Neural progenitor cell (in vitro differentiated cells): Measurements from ENCODE around the gene MAGI1. TPM values are rescaled to one million over a fixed set of nuclear protein-coding genes. Genes with fewer than 3 reads are reported as not detected.

Source experiments
- DNase-seq: peaks from one replicate; pipeline ENCODE4 v3.0.0-alpha.2; 2016; ENCODE audit warnings: low spot score
- H2AFZ ChIP-seq: fragments of 200-600 bp; sonication (generic); replicated peaks from 2 replicates; pipeline ENCODE4 v1.6.1; 2016; ENCODE audit warnings: antibody characterized with exemption
- H3F3A ChIP-seq: fragments of 200-600 bp; sonication (generic); 2 replicates; pipeline ENCODE4 v1.6.1; 2016; ENCODE audit warnings: antibody characterized with exemption, low read depth
- H3K27ac ChIP-seq: fragments of 200-600 bp; sonication (generic); 2 replicates; pipeline ENCODE4 v1.5.1; 2016; ENCODE audit warnings: mild to moderate bottlenecking
- H3K27me3 ChIP-seq: fragments of 200-600 bp; sonication (generic); 2 replicates; pipeline ENCODE4 v1.6.1; 2016; ENCODE audit warnings: mild to moderate bottlenecking, moderate library complexity
- H3K36me3 ChIP-seq: fragments of 200-600 bp; sonication (generic); 2 replicates; pipeline ENCODE4 v1.5.1; 2016
- H3K4me1 ChIP-seq: fragments of 200-600 bp; sonication (generic); 2 replicates; pipeline ENCODE4 v1.6.1; 2016; ENCODE audit warnings: mixed run types
- H3K4me2 ChIP-seq: fragments of 200-600 bp; sonication (generic); 2 replicates; pipeline ENCODE4 v1.6.1; 2016
- H3K4me3 ChIP-seq: fragments of 200-600 bp; sonication (generic); 2 replicates; pipeline ENCODE4 v1.5.1; 2016
- H3K79me2 ChIP-seq: fragments of 200-600 bp; sonication (generic); 2 replicates; pipeline ENCODE4 v1.6.1; 2016; ENCODE audit warnings: low read depth
- H3K9ac ChIP-seq: fragments of 200-600 bp; sonication (generic); 2 replicates; pipeline ENCODE4 v1.6.1; 2016
- H3K9me3 ChIP-seq: fragments of 200-600 bp; sonication (generic); 2 replicates; pipeline ENCODE4 v1.5.1; 2016; ENCODE audit warnings: low read depth
- H4K20me1 ChIP-seq: fragments of 200-600 bp; sonication (generic); 2 replicates; pipeline ENCODE4 v1.6.1; 2016; ENCODE audit warnings: low read depth
- H3K27ac Mint-ChIP-seq: 3 replicates; pipeline ENCODE4 v1.8.0; 2021; ENCODE audit warnings: mixed read lengths
- H3K27me3 Mint-ChIP-seq: 2 replicates; pipeline ENCODE4 v1.8.0; 2022; ENCODE audit warnings: low read depth, mild to moderate bottlenecking, inconsistent platforms, moderate library complexity, mixed read lengths; ENCODE audit not compliant: insufficient read depth
- H3K36me3 Mint-ChIP-seq: 3 replicates; pipeline ENCODE4 v1.8.0; 2021; ENCODE audit warnings: mixed read lengths
- H3K4me1 Mint-ChIP-seq: 3 replicates; pipeline ENCODE4 v1.8.0; 2021; ENCODE audit warnings: mixed read lengths
- H3K4me3 Mint-ChIP-seq: 3 replicates; pipeline ENCODE4 v1.8.0; 2021; ENCODE audit warnings: mild to moderate bottlenecking, moderate library complexity, mixed read lengths
- H3K9me3 Mint-ChIP-seq: 3 replicates; pipeline ENCODE4 v1.8.0; 2020; ENCODE audit warnings: mixed read lengths
- CTCF ChIP-seq: fragments of 200-600 bp; sonication (generic); IDR thresholded peaks from 2 replicates; pipeline ENCODE4 v1.5.1; 2017; ENCODE audit warnings: antibody characterized with exemption, mild to moderate bottlenecking
- EZH2 ChIP-seq: fragments of 200-600 bp; sonication (generic); IDR thresholded peaks from 2 replicates; pipeline ENCODE4 v1.6.1; 2017; ENCODE audit warnings: antibody characterized with exemption, mild to moderate bottlenecking, moderate library complexity
- EZH2phosphoT487 ChIP-seq: fragments of 200-600 bp; sonication (generic); IDR thresholded peaks from 2 replicates; pipeline ENCODE4 v1.6.1; 2017; ENCODE audit warnings: antibody characterized with exemption
- total RNA-seq: library from RNA; depleted of rRNA; stranded (reverse); fragments of >200 nt; gene quantifications from 2 replicates; pipeline ENCODE4 v1.2.3, GENCODE V29; 2015; ENCODE audit warnings: low replicate concordance

Gene MAGI1
- total RNA-seq, 1 donor from 2014 or later: 40.6 TPM

- H3K27me3 Mint-ChIP-seq: no peaks in the 10 kb centered on the region
- Histone ChIP-seq H3K4me2 (no peak overlapping the region), H3K36me3 (no peaks in the 10 kb centered on the region)
Observed at GRCh38 chr3:65922441-65922840, 116.3 kb downstream of the MAGI1 start.

GRCh38 chr3:65919826-65920225 is 118.9 kb downstream of the MAGI1 start:
- H3K27me3 Mint-ChIP-seq: no peaks in the 10 kb centered on the region
- H3K4me3 Mint-ChIP-seq: no peak overlapping the region
- Histone ChIP-seq H3K36me3 (no peaks in the 10 kb centered on the region), H3K4me1 (no peaks in the 10 kb centered on the region), H3K79me2 (peaks cover 62% of the 10 kb centered on the region), H4K20me1 (peaks cover 2% of the 10 kb centered on the region), H3K4me3 (no peak overlapping the region), H2AFZ (no peak overlapping the region), H3K27ac (no peak overlapping the region), H3K4me2 (no peak overlapping the region), H3K9me3 (no peaks in the 10 kb centered on the region), H3K9ac (no peak overlapping the region), H3K27me3 (no peaks in the 10 kb centered on the region), H3F3A (peaks cover 7% of the 10 kb centered on the region)
- no peak overlapping the region for H3K27ac Mint-ChIP-seq
- H3K36me3 Mint-ChIP-seq: no peaks in the 10 kb centered on the region
- H3K4me1 Mint-ChIP-seq: peaks cover under 1% of the 10 kb centered on the region
- TF ChIP-seq EZH2phosphoT487: no peak
- no peak for TF ChIP-seq CTCF
- TF ChIP-seq EZH2: no peak
- peaks cover 15% of the 10 kb centered on the region for H3K9me3 Mint-ChIP-seq
- no peak for DNase-seq

More at GRCh38 chr3:65922441-65922840, 116.3 kb downstream of the MAGI1 start:
- Histone ChIP-seq H3K27ac (no peak overlapping the region), H3K79me2 (peaks cover 61% of the 10 kb centered on the region), H3K4me1 (no peaks in the 10 kb centered on the region), H2AFZ (no peak overlapping the region), H3K9me3 (no peaks in the 10 kb centered on the region), H4K20me1 (peaks cover 8% of the 10 kb centered on the region), H3K27me3 (no peaks in the 10 kb centered on the region), H3K4me3 (no peak overlapping the region), H3K9ac (no peak overlapping the region), H3F3A (no peaks in the 10 kb centered on the region)
- H3K27ac Mint-ChIP-seq: no peak overlapping the region
- H3K9me3 Mint-ChIP-seq: peaks cover 9% of the 10 kb centered on the region
- peaks cover 7% of the 10 kb centered on the region for H3K4me1 Mint-ChIP-seq
- no peaks in the 10 kb centered on the region for H3K36me3 Mint-ChIP-seq
- DNase-seq: no peak
- TF ChIP-seq CTCF (no peak), EZH2phosphoT487 (no peak), EZH2 (no peak)
- no peak overlapping the region for H3K4me3 Mint-ChIP-seq

DNA sequence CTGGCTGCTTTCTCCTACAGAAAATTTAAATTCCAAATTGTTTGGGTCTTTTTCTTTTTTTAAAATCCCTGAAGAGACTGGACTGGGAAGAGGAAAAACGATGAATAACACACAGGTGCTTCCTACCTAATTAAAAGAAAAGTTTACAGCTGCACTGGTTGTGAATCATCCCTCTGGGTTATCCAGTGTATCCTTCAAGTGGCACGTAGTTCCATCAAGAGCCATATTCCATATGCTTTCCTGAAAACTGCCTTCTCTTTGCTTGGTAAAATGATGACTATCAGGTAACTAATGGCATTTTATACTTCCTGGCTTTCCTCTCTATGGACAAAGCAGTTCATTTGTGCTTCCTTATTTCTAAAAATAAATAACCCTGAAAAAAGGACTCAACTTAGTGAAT is 123.2 kb downstream of the MAGI1 start:
- Histone ChIP-seq H3K9ac (no peak overlapping the region), H3K4me1 (peaks cover 32% of the 10 kb centered on the region), H3K27me3 (no peaks in the 10 kb centered on the region), H3K4me2 (no peak overlapping the region), H2AFZ (no peak overlapping the region), H4K20me1 (peaks cover 31% of the 10 kb centered on the region), H3K79me2 (peaks cover 52% of the 10 kb centered on the region), H3K36me3 (no peaks in the 10 kb centered on the region), H3F3A (peaks cover 24% of the 10 kb centered on the region), H3K4me3 (no peak overlapping the region), H3K27ac (peak overlapping the region; percentile 25), H3K9me3 (no peaks in the 10 kb centered on the region)
- Mint-ChIP-seq H3K9me3 (peaks cover 15% of the 10 kb centered on the region), H3K36me3 (peaks cover 1% of the 10 kb centered on the region), H3K27ac (no peak overlapping the region), H3K4me3 (no peak overlapping the region), H3K27me3 (no peaks in the 10 kb centered on the region), H3K4me1 (peaks cover 12% of the 10 kb centered on the region)
- DNase-seq: no peak
- no peak for TF ChIP-seq EZH2
- TF ChIP-seq EZH2phosphoT487: no peak
- TF ChIP-seq CTCF: no peak
